GM12892 (cell line): Measurements from ENCODE around the gene ZNF474.

ENCODE experiments used
- DNase-seq: peaks from one replicate; pipeline ENCODE4 v3.0.0; 2011; ENCODE audit not compliant: insufficient read length
- FAIRE-seq: peaks from 2 replicates; lab custom pipeline; 2011; peaks lifted over from hg19 to GRCh38; lab: Jason Lieb, UNC
- POLR2A ChIP-seq: IDR thresholded peaks from 2 replicates; pipeline ENCODE4 v1.6.1; 2011; ENCODE audit warnings: low read depth, low read length, control low read depth
- POLR2AphosphoS5 ChIP-seq: IDR thresholded peaks from 2 replicates; pipeline ENCODE4 v1.6.1; 2011; ENCODE audit warnings: low read depth, low read length, control low read depth
- TAF1 ChIP-seq: IDR thresholded peaks from 2 replicates; pipeline ENCODE4 v1.6.1; 2011; ENCODE audit warnings: low read depth, mild to moderate bottlenecking, control low read depth, low read length, borderline replicate concordance

Gene ZNF474

DNA sequence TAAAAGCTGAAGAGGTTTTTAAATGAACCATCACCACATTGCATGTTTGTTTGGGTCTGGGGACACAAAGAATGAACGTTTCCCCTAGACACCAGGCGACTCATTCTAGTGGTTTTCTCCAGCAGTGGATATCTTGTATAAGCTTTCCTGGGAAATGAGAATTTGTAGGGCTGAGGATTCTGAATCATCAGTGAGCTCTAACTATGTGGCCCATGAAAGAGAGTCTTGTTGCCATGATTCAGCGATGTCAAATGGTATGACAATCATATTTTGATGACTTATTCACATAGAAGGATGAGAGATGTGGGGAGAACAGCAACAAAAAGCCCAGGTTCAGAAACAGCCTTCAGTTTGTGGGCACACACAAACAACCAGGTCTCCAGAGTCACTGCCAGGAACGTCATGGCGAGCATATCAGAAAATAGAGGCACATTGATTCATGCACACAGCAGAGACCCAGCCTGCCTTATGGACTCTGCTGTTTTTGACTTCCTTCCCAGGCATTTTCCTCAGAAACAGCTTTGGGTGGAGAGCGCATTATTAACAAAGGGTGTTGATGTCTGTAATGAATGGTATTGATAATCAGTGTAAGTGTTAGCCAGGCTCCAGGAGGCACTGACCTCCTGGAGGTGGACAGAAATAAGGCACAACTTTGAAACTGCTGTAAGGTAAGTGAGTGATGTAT is 13.3 kb downstream of the ZNF474 start:
- FAIRE-seq (no peak), DNase-seq (no peak)
- TF ChIP-seq POLR2A (no peak), TAF1 (no peak), POLR2AphosphoS5 (no peak)

GRCh38 chr5:122144236-122144635 is 14.9 kb downstream of the ZNF474 start:
- DNase-seq (no peak), FAIRE-seq (no peak)
- TF ChIP-seq TAF1 (no peak), POLR2AphosphoS5 (no peak), POLR2A (no peak)

GRCh38 chr5:122145906-122146305 is 16.6 kb downstream of the ZNF474 start:
- FAIRE-seq (no peak), DNase-seq (no peak)
- TF ChIP-seq TAF1: no peak
- no peak for TF ChIP-seq POLR2AphosphoS5
- no peak for TF ChIP-seq POLR2A

GRCh38 chr5:122149321-122150090 is 20.2 kb downstream of the ZNF474 start:
- TF ChIP-seq TAF1: no peak
- no peak for TF ChIP-seq POLR2A
- no peak for TF ChIP-seq POLR2AphosphoS5
- DNase-seq (no peak), FAIRE-seq (no peak)

GRCh38 chr5:122150215-122150614 is 20.9 kb downstream of the ZNF474 start:
- TF ChIP-seq POLR2A (no peak), POLR2AphosphoS5 (no peak), TAF1 (no peak)
- FAIRE-seq (no peak), DNase-seq (no peak)

DNA sequence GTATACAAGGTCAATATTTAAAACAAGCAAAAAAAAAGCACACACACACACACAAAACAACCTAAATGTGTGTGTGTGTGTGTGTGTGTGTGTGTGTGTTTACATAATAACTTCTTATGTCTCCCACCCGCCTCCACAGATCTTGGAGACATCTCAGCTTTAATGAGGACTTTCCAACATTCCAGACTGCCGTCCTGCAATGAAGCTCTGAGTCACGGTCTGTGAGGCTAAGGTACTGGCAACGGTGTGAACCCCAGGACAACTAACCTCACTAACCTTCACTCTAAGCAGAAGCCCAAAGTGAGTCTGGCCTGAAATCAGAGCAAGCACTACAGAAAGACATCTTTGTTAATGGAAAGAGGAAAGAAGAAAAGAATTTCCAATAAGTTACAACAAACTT is 22.3 kb downstream of the ZNF474 start:
- no peak for TF ChIP-seq TAF1
- no peak for TF ChIP-seq POLR2AphosphoS5
- no peak for TF ChIP-seq POLR2A
- FAIRE-seq (no peak), DNase-seq (no peak)

- FAIRE-seq: no peak
- TF ChIP-seq POLR2AphosphoS5 (no peak), TAF1 (no peak), POLR2A (no peak)
- DNase-seq: no peak
These were observed 23.0 kb downstream of the ZNF474 start for GRCh38 chr5:122152266-122152900.

DNA sequence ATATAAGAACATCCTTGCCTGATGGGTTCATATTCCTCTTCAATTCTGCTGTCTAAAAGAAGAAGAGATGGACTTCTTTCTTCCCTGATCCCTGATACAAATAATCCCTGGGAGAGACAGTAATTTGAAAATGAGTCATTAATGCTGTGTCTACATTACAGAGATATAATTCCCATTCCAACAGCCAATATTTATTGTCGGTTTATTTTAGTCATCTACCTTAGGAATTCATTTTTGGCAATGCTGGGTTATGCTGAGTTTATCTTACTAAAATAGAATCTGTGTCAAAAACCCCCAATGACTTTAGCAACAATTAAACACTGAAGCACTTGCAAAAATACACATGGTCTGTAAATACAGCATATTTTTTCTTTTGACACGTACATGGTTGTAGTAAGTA is 23.9 kb downstream of the ZNF474 start:
- no peak for TF ChIP-seq TAF1
- TF ChIP-seq POLR2AphosphoS5: no peak
- no peak for TF ChIP-seq POLR2A
- DNase-seq (no peak), FAIRE-seq (no peak)

GRCh38 chr5:122153774-122154173 is 24.4 kb downstream of the ZNF474 start:
- no peak for DNase-seq
- no peak for FAIRE-seq
- TF ChIP-seq TAF1: no peak

- DNase-seq: no peak
- TF ChIP-seq POLR2A: no peak
- TF ChIP-seq TAF1: no peak
- no peak for TF ChIP-seq POLR2AphosphoS5
- FAIRE-seq: no peak
These were observed 25.1 kb downstream of the ZNF474 start for GRCh38 chr5:122154491-122154890.

GRCh38 chr5:122154910-122155309 is 25.6 kb downstream of the ZNF474 start:
- FAIRE-seq (no peak), DNase-seq (no peak)
- no peak for TF ChIP-seq TAF1

DNA sequence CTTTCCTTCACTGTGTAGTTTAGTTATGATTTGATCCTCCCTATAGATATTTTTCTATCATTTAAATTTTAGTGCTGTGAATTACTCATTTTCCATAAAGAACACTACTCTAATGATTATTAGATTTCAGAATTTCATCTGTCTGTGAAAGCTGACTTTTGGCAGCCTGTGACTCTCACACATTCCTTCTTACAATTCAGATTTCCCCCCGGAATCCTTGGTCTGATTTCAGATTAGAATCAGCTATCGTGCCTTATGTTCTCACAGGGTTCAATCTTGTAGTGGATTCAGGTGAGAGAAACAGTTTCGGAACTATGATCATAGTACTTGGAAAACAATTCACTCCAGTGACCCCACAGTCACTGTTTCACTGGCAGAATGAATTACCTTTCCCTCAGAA is 26.2 kb downstream of the ZNF474 start:
- no peak for FAIRE-seq
- DNase-seq: no peak
- TF ChIP-seq POLR2A (no peak), POLR2AphosphoS5 (no peak), TAF1 (no peak)
